Breast epithelium (tissue), 4 donors: Measurements from ENCODE around the gene SLC35F1. TPM values are rescaled to one million over a fixed set of nuclear protein-coding genes. Genes with fewer than 3 reads are reported as not detected.
"Not testable (repeated sequence)": the region's sequence is repeated elsewhere in the genome, so short reads cannot be mapped to it uniquely, and the experiment has no call there.

ENCODE experiments used
- DNase-seq, 2 donors: peaks; one replicate each; pipeline ENCODE4 v3.0.0-alpha.2; 2019; ENCODE audit warnings: low spot score in 2 of 2
- H3K27ac ChIP-seq, 2 donors: fragments of 200-600 bp; sonication (generic) in 1 of 2; one replicate each; pipeline ENCODE4 v1.5.1; 2016 to 2019; ENCODE audit warnings: mild to moderate bottlenecking in 1 of 2
- H3K27me3 ChIP-seq, 2 donors: fragments of 200-600 bp; sonication (generic) in 1 of 2; one replicate each; pipeline versions ENCODE4 v1.5.1 to v1.6.0; 2017 to 2019; ENCODE audit warnings: control low read depth in 1 of 2, mild to moderate bottlenecking in 1 of 2
- H3K36me3 ChIP-seq: fragments of 200-600 bp; one replicate; pipeline ENCODE4 v1.5.1; 2019
- H3K4me1 ChIP-seq, 2 donors: fragments of 200-600 bp; sonication (generic); one replicate each; pipeline ENCODE4 v1.5.1; 2016 to 2019; ENCODE audit warnings: control low read depth in 1 of 2
- H3K4me3 ChIP-seq, 3 donors: fragments of 200-600 bp; sonication (generic); 1 replicate in 2 of 3; 2 replicates in 1 of 3; pipeline ENCODE4 v1.5.1; 2016 to 2019; ENCODE audit warnings: mild to moderate bottlenecking in 3 of 3, moderate library complexity in 2 of 3
- H3K9me3 ChIP-seq, 2 donors: fragments of 200-600 bp; sonication (generic) in 1 of 2; one replicate each; pipeline ENCODE4 v1.5.1; 2016 to 2019; ENCODE audit warnings: control low read depth in 1 of 2
- POLR2A ChIP-seq: fragments of 450-650 bp; IDR thresholded peaks from one replicate; pipeline ENCODE4 v1.6.1; 2016; ENCODE audit warnings: antibody characterized with exemption, mild to moderate bottlenecking, moderate library complexity
- POLR2AphosphoS5 ChIP-seq, 3 donors: sonication (generic); formaldehyde crosslinking; IDR thresholded peaks; one replicate each; pipeline ENCODE4 v1.6.1; 2017; ENCODE audit warnings: antibody characterized with exemption in 3 of 3
- intact Hi-C: fragments of 100-400 bp; cut with DNase I; formaldehyde crosslinking; loops from one replicate; pipeline ENCODE4 v1.15.1; 2023; ENCODE audit warnings: low total_unique reads
- total RNA-seq, 3 donors: library from RNA; depleted of rRNA; stranded (reverse); fragments of >200 nt; gene quantifications; one replicate each; pipeline ENCODE4 v1.1.0, GENCODE V29; 2016
- TF ChIP-seq, protein P1 (sequence below), 3 donors: fragments of 450-650 bp; IDR thresholded peaks; one replicate each; pipeline ENCODE4 v1.5.1; 2016 to 2017; ENCODE audit warnings: antibody characterized with exemption in 3 of 3, mild to moderate bottlenecking in 3 of 3, moderate library complexity in 3 of 3

The SLC35F1 gene
- total RNA-seq, 3 donors from 2014 or later, result 0.66 to 2.5 (median 0.80) TPM

GRCh38 chr6:117961301-117961700 is 54.2 kb downstream of the SLC35F1 start:
- H3K4me1 ChIP-seq, result no peaks in the 10 kb centered on the region
- no peaks in the 10 kb centered on the region for H3K27me3 ChIP-seq
- no peak overlapping the region for H3K4me3 ChIP-seq
- TF ChIP-seq, protein P1, sequence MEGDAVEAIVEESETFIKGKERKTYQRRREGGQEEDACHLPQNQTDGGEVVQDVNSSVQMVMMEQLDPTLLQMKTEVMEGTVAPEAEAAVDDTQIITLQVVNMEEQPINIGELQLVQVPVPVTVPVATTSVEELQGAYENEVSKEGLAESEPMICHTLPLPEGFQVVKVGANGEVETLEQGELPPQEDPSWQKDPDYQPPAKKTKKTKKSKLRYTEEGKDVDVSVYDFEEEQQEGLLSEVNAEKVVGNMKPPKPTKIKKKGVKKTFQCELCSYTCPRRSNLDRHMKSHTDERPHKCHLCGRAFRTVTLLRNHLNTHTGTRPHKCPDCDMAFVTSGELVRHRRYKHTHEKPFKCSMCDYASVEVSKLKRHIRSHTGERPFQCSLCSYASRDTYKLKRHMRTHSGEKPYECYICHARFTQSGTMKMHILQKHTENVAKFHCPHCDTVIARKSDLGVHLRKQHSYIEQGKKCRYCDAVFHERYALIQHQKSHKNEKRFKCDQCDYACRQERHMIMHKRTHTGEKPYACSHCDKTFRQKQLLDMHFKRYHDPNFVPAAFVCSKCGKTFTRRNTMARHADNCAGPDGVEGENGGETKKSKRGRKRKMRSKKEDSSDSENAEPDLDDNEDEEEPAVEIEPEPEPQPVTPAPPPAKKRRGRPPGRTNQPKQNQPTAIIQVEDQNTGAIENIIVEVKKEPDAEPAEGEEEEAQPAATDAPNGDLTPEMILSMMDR (IDR thresholded peaks at IDR 0.05), result no peak
- TF ChIP-seq POLR2A (no peak), POLR2AphosphoS5 (IDR thresholded peaks at IDR 0.05) (no peak)
- DNase-seq, result no peak
- H3K27ac ChIP-seq, result no peak overlapping the region
- H3K36me3 ChIP-seq, result no peaks in the 10 kb centered on the region
- H3K9me3 ChIP-seq, result peaks cover 7 to 20% of the 10 kb centered on the region in 2 donors
- intact Hi-C loops, result no loop called here

DNA sequence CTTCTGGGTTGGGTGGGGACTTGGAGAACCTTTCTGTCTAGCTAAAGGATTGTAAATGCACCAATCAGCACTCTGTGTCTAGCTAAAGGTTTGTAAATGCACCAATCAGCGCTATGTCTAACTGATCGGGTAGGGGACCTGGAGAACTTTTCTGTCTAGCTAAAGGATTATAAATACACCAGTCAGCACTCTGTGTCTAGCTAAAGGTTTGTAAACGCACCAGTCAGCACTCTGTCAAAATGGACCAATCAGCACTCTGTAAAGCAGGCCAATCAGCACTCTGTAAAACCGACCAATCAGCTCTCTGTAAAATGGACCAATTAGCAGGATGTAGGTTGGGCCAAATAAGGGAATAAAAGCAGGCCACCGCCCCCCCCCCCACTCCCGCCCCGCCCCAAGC is 58.7 kb downstream of the SLC35F1 start:
- H3K27me3 ChIP-seq, intact Hi-C loops, H3K4me3 ChIP-seq, H3K36me3 ChIP-seq, H3K27ac ChIP-seq, H3K4me1 ChIP-seq, DNase-seq: not testable (repeated sequence)
- H3K9me3 ChIP-seq, result peaks cover 7 to 20% of the 10 kb centered on the region in 2 donors

- Histone ChIP-seq H3K27me3 (no peaks in the 10 kb centered on the region), H3K27ac (no peak overlapping the region), H3K4me1 (no peaks in the 10 kb centered on the region), H3K36me3 (no peaks in the 10 kb centered on the region), H3K4me3 (no peak overlapping the region), H3K9me3 (peaks cover 7 to 9% of the 10 kb centered on the region in 2 donors)
- intact Hi-C loops, result loop anchor here (5.0 to 10.0 kb wide), 2 partner anchors 1111 to 1447 kb away; no protein-coding TSS in a partner anchor
- no peak for DNase-seq
- no peak for TF ChIP-seq POLR2AphosphoS5 (IDR thresholded peaks at IDR 0.05)
- TF ChIP-seq POLR2A, result no peak
- TF ChIP-seq, protein P1 (IDR thresholded peaks at IDR 0.05), result no peak
Measured at GRCh38 chr6:117971637-117972036, 64.6 kb downstream of the SLC35F1 start.

- no peaks in the 10 kb centered on the region for H3K27me3 ChIP-seq
- no peak for DNase-seq
- no peaks in the 10 kb centered on the region for H3K36me3 ChIP-seq
- no peak for TF ChIP-seq POLR2A
- no peak for TF ChIP-seq POLR2AphosphoS5 (IDR thresholded peaks at IDR 0.05)
- TF ChIP-seq, protein P1 (IDR thresholded peaks at IDR 0.05), result no peak
- intact Hi-C loops, result loop anchor here (5.0 to 10.0 kb wide), 2 partner anchors 1107 to 1450 kb away; no protein-coding TSS in a partner anchor
- no peak overlapping the region for H3K4me3 ChIP-seq
- no peak overlapping the region for H3K27ac ChIP-seq
- no peaks in the 10 kb centered on the region for H3K4me1 ChIP-seq
- peaks cover 7 to 9% of the 10 kb centered on the region in 2 donors for H3K9me3 ChIP-seq
Measured at GRCh38 chr6:117974914-117975627, 68.0 kb downstream of the SLC35F1 start.

DNA sequence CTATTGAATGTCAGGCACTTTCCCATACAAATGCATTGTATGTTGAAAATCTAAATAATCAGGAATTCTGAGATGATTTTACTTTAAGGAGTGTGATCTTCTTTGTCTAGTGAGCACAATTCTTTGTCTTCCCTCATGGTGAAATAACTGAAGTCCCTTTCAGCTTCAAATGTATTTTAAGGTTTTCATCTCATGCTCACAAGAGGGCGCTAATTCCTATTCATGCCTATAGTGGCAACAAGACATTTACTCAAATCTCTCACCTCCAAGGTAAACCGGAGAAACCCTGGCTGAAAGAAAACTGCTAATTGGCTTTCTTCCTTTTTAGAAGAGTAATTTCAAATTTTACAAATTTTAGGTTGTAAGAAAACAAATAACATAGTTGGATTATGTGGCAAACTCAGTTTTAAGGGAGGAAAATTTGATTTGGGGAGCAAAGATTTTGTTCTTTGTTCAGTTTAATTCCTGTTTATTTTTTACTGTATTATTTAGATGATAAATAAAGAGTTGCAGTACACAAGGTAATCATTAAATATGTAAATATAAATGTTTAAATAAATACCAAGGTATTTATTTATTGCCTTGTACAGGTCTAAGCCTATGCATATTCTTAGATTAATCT is 69.1 kb downstream of the SLC35F1 start:
- DNase-seq, result no peak
- no peaks in the 10 kb centered on the region for H3K4me1 ChIP-seq
- H3K27ac ChIP-seq, result no peak overlapping the region
- intact Hi-C loops, result loop anchor here (10.0 kb wide), 1 partner anchor 1451 kb away; no protein-coding TSS in a partner anchor
- H3K4me3 ChIP-seq, result no peak overlapping the region
- H3K9me3 ChIP-seq, result peaks cover 4 to 8% of the 10 kb centered on the region in 2 donors
- H3K36me3 ChIP-seq, result no peaks in the 10 kb centered on the region
- TF ChIP-seq, protein P1 (IDR thresholded peaks at IDR 0.05), result peak in 2 of 3 donors; percentile 38 to 45
- TF ChIP-seq POLR2A, result no peak
- no peaks in the 10 kb centered on the region for H3K27me3 ChIP-seq
